ENCODE measurements around the gene LPCAT2. TPM values are rescaled to one million over a fixed set of nuclear protein-coding genes. Genes with fewer than 3 reads are reported as not detected.

LPCAT2 gene
- total and polyA plus RNA-seq, 2 of the 13 experiments (the other 11 are each of a cell fraction or from before 2014, with no cell fraction given) = 9.9 to 17.6 TPM

GRCh38 chr16:55621771-55622170 is 112.9 kb downstream of the LPCAT2 start (continued):
- TF ChIP-seq FOXP1 (IDR thresholded peaks at IDR 0.05) (no peak), FOXP1 (CRISPR knock-in tag; IDR thresholded peaks at IDR 0.05) (peak; percentile 59), FOSL2 (CRISPR knock-in tag; IDR thresholded peaks at IDR 0.05) (peak; percentile 55), ZNF652 (CRISPR knock-in tag; IDR thresholded peaks at IDR 0.05; ENCODE audit: borderline replicate concordance, low read depth) (0 out of 2 replicates have a peak, but pooled peaks have one; percentile 13), ZNF547 (CRISPR knock-in tag; IDR thresholded peaks at IDR 0.05) (no peak), RFX5 (IDR thresholded peaks at IDR 0.05; ENCODE audit: low read depth, low read length) (0 out of 2 replicates have a peak, but pooled peaks have one; percentile 40), THAP11 (CRISPR knock-in tag; IDR thresholded peaks at IDR 0.05) (0 out of 2 replicates have a peak, but pooled peaks have one; percentile 13), ONECUT2 (CRISPR knock-in tag; IDR thresholded peaks at IDR 0.05) (peak; percentile 80), FOXO1 (CRISPR knock-in tag; IDR thresholded peaks at IDR 0.05) (peak; percentile 17; the same call in 1 of the 2 replicates), SMAD3 (CRISPR knock-in tag; IDR thresholded peaks at IDR 0.05) (0 out of 2 replicates have a peak, but pooled peaks have one; percentile 34), SAP130 (CRISPR knock-in tag; IDR thresholded peaks at IDR 0.05; ENCODE audit: low read depth) (peak; percentile 60), ARID5B (CRISPR knock-in tag; IDR thresholded peaks at IDR 0.05) (peak; percentile 87), ZNF670 (CRISPR knock-in tag; IDR thresholded peaks at IDR 0.05; ENCODE audit: borderline replicate concordance) (0 out of 2 replicates have a peak, but pooled peaks have one; percentile 27), BCL6 (CRISPR knock-in tag; IDR thresholded peaks at IDR 0.05) (peak; percentile 96), HDAC1 (CRISPR knock-in tag; IDR thresholded peaks at IDR 0.05) (peak; percentile 64), KDM2A (CRISPR knock-in tag; IDR thresholded peaks at IDR 0.05; ENCODE audit: borderline replicate concordance, low read depth) (no peak), GATAD2A (CRISPR knock-in tag; IDR thresholded peaks at IDR 0.05) (peak; percentile 86), TCF7 (IDR thresholded peaks at IDR 0.05; ENCODE audit: low read depth) (peak; percentile 24; the same call in 1 of the 2 replicates), DBP (CRISPR knock-in tag; IDR thresholded peaks at IDR 0.05; ENCODE audit: not compliant biosample characterization) (no peak), MAFK (conservative IDR thresholded peaks at IDR 0.05 in 1 of 2, IDR thresholded peaks at IDR 0.05 in 1 of 2; ENCODE audit: low read length in 2 of 2) (peak; percentile 25 to 30; a peak in 2 of 4 replicates), AHDC1 (CRISPR knock-in tag; IDR thresholded peaks at IDR 0.05; ENCODE audit: borderline replicate concordance) (peak; percentile 73; the same call in 1 of the 2 replicates), ZNF10 (CRISPR knock-in tag; IDR thresholded peaks at IDR 0.05; ENCODE audit: borderline replicate concordance, low read depth) (no peak), ZFP37 (CRISPR knock-in tag; IDR thresholded peaks at IDR 0.05; ENCODE audit: borderline replicate concordance) (no peak)

Data from HepG2 (cell line).